Gastroesophageal sphincter (tissue), 3 donors: ENCODE results near the gene UGGT1.

ENCODE experiments used
- POLR2A ChIP-seq, 2 donors: fragments of 450-650 bp; IDR thresholded peaks; one replicate each; pipeline ENCODE4 v1.6.1; 2017; ENCODE audit warnings: antibody characterized with exemption in 2 of 2, mild to moderate bottlenecking in 2 of 2, moderate library complexity in 1 of 2
- TF ChIP-seq, protein P1 (sequence below), 4 experiments: fragments of 200-600 bp in 2 of 4; fragments of 450-650 bp in 2 of 4; sonication (generic) in 1 of 4; IDR thresholded peaks; one replicate each; pipeline ENCODE4 v1.5.1; 2017 to 2019; ENCODE audit warnings: antibody characterized with exemption in 4 of 4, mild to moderate bottlenecking in 2 of 4, moderate library complexity in 2 of 4

GRCh38 chr2:128108166-128108565 lies 17.2 kb downstream of the UGGT1 start:
- TF ChIP-seq POLR2A (IDR thresholded peaks at IDR 0.05) = no peak
- TF ChIP-seq, protein P1, sequence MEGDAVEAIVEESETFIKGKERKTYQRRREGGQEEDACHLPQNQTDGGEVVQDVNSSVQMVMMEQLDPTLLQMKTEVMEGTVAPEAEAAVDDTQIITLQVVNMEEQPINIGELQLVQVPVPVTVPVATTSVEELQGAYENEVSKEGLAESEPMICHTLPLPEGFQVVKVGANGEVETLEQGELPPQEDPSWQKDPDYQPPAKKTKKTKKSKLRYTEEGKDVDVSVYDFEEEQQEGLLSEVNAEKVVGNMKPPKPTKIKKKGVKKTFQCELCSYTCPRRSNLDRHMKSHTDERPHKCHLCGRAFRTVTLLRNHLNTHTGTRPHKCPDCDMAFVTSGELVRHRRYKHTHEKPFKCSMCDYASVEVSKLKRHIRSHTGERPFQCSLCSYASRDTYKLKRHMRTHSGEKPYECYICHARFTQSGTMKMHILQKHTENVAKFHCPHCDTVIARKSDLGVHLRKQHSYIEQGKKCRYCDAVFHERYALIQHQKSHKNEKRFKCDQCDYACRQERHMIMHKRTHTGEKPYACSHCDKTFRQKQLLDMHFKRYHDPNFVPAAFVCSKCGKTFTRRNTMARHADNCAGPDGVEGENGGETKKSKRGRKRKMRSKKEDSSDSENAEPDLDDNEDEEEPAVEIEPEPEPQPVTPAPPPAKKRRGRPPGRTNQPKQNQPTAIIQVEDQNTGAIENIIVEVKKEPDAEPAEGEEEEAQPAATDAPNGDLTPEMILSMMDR (IDR thresholded peaks at IDR 0.05) = no peak
